K562 (cell line): ENCODE measurements around the gene ARHGAP29. TPM values are rescaled to one million over a fixed set of nuclear protein-coding genes. Genes with fewer than 3 reads are reported as not detected.

Experiments
- ATAC-seq: fragments of 200-7000 bp; cut with Tn5 transposase; 3 replicates; pipeline ENCODE4 v1.9.1; 2020; ENCODE audit warnings: moderate library complexity
- BruUV-seq: library from RNA; stranded (reverse); fragments of 400-500 nt; replicated peaks from 2 replicates; lab custom pipeline; 2021; lab: Mats Ljungman, UMichigan
- CTCF ChIA-PET: fragments of 300-600 bp; formaldehyde crosslinking; extraction: SDS; loops from one replicate; lab custom pipeline; 2021; ENCODE audit warnings: low intra/inter-chr PET ratio; lab: Yijun Ruan, JAX
- POLR2A ChIA-PET: fragments of 300-600, 350-650 bp; sonication (Branson Sonifier 250); formaldehyde crosslinking; extraction: SDS; loops from one replicate; lab custom pipeline; 2021; ENCODE audit warnings: antibody characterized with exemption, inconsistent platforms; lab: Yijun Ruan, JAX
- DNase-seq, 4 experiments: peaks; one replicate each; pipeline versions ENCODE4 v3.0.0 to v3.0.0-alpha.2; 2011 to 2018; ENCODE audit warnings: low spot score in 3 of 4, mixed read lengths in 3 of 4; ENCODE audit errors: extremely low read depth in 1 of 4
- FAIRE-seq: peaks from 2 replicates; lab custom pipeline; 2011; peaks lifted over from hg19 to GRCh38; lab: Jason Lieb, UNC
- H2AFZ ChIP-seq: 2 replicates; pipeline ENCODE4 v1.6.0; 2011; ENCODE audit warnings: low read depth, low read length, control low read depth, inconsistent platforms
- H3K27ac ChIP-seq: fragments of 200-600 bp; 3 replicates; pipeline ENCODE4 v1.8.0; 2011; ENCODE audit warnings: low read depth, mild to moderate bottlenecking, control low read depth, inconsistent platforms, low read length, moderate library complexity, mixed read lengths; ENCODE audit errors: extremely low read depth
- H3K27me3 ChIP-seq, 2 experiments: fragments of 300-600 bp in 1 of 2; 2 replicates in 1 of 2; 3 replicates in 1 of 2; pipeline versions ENCODE4 v1.6.0 to v1.8.0; 2011; ENCODE audit warnings: inconsistent platforms in 2 of 2, low read length in 2 of 2, mild to moderate bottlenecking in 1 of 2, mixed read lengths in 1 of 2, moderate library complexity in 1 of 2; ENCODE audit not compliant: control insufficient read depth in 2 of 2, insufficient read depth in 2 of 2
- H3K36me3 ChIP-seq: fragments of 300-600 bp; 3 replicates; pipeline ENCODE4 v1.8.0; 2011; ENCODE audit warnings: mild to moderate bottlenecking, low read length, inconsistent platforms; ENCODE audit not compliant: control insufficient read depth, insufficient read depth
- H3K4me1 ChIP-seq, 2 experiments: fragments of 200-600 bp in 1 of 2; replicated peaks in 1 of 2; 2 replicates in 1 of 2; 3 replicates in 1 of 2; pipeline versions ENCODE4 v1.5.1 to v1.8.0; 2011; ENCODE audit warnings: inconsistent platforms in 2 of 2, low read length in 2 of 2, mild to moderate bottlenecking in 1 of 2, mixed read lengths in 1 of 2, moderate library complexity in 1 of 2; ENCODE audit not compliant: control insufficient read depth in 2 of 2, insufficient read depth in 2 of 2
- H3K4me2 ChIP-seq: 2 replicates; pipeline ENCODE4 v1.6.1; 2011; ENCODE audit warnings: low read length, control low read depth, inconsistent platforms, mixed read lengths; ENCODE audit not compliant: insufficient read depth
- H3K4me3 ChIP-seq: fragments of 200-600 bp; sonication (generic), shearing (Covaris generic); 2 replicates; pipeline ENCODE4 v1.5.1; 2016; ENCODE audit warnings: control low read depth, inconsistent platforms
- H3K79me2 ChIP-seq: fragments of 200-600 bp; 3 replicates; pipeline ENCODE4 v1.8.0; 2011; ENCODE audit warnings: low read length, inconsistent platforms; ENCODE audit not compliant: control insufficient read depth, insufficient read depth
- H3K9ac ChIP-seq, 2 experiments: 2 replicates each; pipeline versions ENCODE4 v1.6.0 to v1.6.1; 2011; ENCODE audit warnings: low read depth in 2 of 2, low read length in 2 of 2, control low read depth in 1 of 2, inconsistent platforms in 1 of 2, mild to moderate bottlenecking in 1 of 2, mixed read lengths in 1 of 2; ENCODE audit not compliant: insufficient read depth in 1 of 2
- H3K9me1 ChIP-seq: one replicate; pipeline ENCODE4 v1.6.0; 2011; ENCODE audit warnings: inconsistent platforms, mild to moderate bottlenecking, low read length, moderate library complexity; ENCODE audit not compliant: control insufficient read depth, insufficient read depth
- H3K9me3 ChIP-seq: replicated peaks from 2 replicates; pipeline ENCODE4 v1.5.1; 2011; ENCODE audit warnings: low read depth, low read length, inconsistent platforms; ENCODE audit not compliant: control insufficient read depth, insufficient read depth
- H4K20me1 ChIP-seq: replicated peaks from 2 replicates; pipeline ENCODE4 v1.6.1; 2011; ENCODE audit warnings: low read length, inconsistent platforms, mixed read lengths; ENCODE audit not compliant: control insufficient read depth, insufficient read depth
- ARHGAP35 ChIP-seq: fragments of 450-650 bp; IDR thresholded peaks from 2 replicates; pipeline ENCODE4 v1.6.1; 2018; ENCODE audit not compliant: partially characterized antibody
- HDAC6 ChIP-seq: IDR thresholded peaks from 2 replicates; pipeline ENCODE4 v1.6.1; 2012; ENCODE audit warnings: low read depth, mild to moderate bottlenecking, control low read depth, inconsistent platforms, low read length, moderate library complexity
- HNRNPUL1 ChIP-seq: fragments of 200-400 bp; formaldehyde crosslinking; IDR thresholded peaks from 2 replicates; pipeline ENCODE4 v1.6.1; 2017; ENCODE audit warnings: low read length
- JUN ChIP-seq, 2 experiments: sonication (generic) in 1 of 2; formaldehyde crosslinking in 1 of 2; IDR thresholded peaks; 2 replicates each; pipeline versions ENCODE4 v1.6.1 to v1.8.0; 2012 to 2022; ENCODE audit warnings: borderline replicate concordance in 2 of 2, mild to moderate bottlenecking in 2 of 2, improper control_type of control experiment in 1 of 2, low read depth in 1 of 2, low read length in 1 of 2, missing genetic modification reagents in 1 of 2
- KLF16 ChIP-seq: IDR thresholded peaks from 2 replicates; pipeline ENCODE4 v1.6.1; 2016; ENCODE audit warnings: antibody characterized with exemption
- SRSF3 ChIP-seq: fragments of 200-400 bp; formaldehyde crosslinking; IDR thresholded peaks from 2 replicates; pipeline ENCODE4 v1.6.1; 2016; ENCODE audit warnings: mild to moderate bottlenecking, low read length, moderate library complexity; ENCODE audit not compliant: insufficient read depth
- TRIM24 ChIP-seq, 2 experiments: fragments of 450-650 bp; IDR thresholded peaks; 2 replicates each; pipeline ENCODE4 v1.6.1; 2016
- ZEB2 ChIP-seq: fragments of 450-650 bp; IDR thresholded peaks from 2 replicates; pipeline ENCODE4 v1.6.1; 2016
- ZKSCAN1 ChIP-seq: fragments of 150-350 bp; IDR thresholded peaks from 2 replicates; pipeline ENCODE4 v1.6.1; 2016; ENCODE audit warnings: low read depth, low read length
- ZNF239 ChIP-seq: fragments of 250-450 bp; sonication (Bioruptor Pico); IDR thresholded peaks from 2 replicates; pipeline ENCODE4 v1.4.0; 2020; ENCODE audit warnings: mild to moderate bottlenecking
- ZNF354B ChIP-seq: fragments of 250-450 bp; sonication (Bioruptor Pico); IDR thresholded peaks from 2 replicates; pipeline ENCODE4 v1.4.0; 2020
- ZNF408 ChIP-seq: fragments of 250-450 bp; sonication (Bioruptor Pico); IDR thresholded peaks from 2 replicates; pipeline ENCODE4 v1.4.0; 2020; ENCODE audit warnings: low read depth, mild to moderate bottlenecking, moderate library complexity
- ZNF445 ChIP-seq: fragments of 250-450 bp; sonication (Bioruptor Pico); IDR thresholded peaks from 2 replicates; pipeline ENCODE4 v1.4.0; 2020; ENCODE audit warnings: low read depth, mild to moderate bottlenecking, moderate library complexity
- WGBS: fragments of 100-300 bp; shearing (Covaris generic); methylation state at CpG from one replicate; pipeline ENCODE4 v1.1.6; 2016; ENCODE audit warnings: low coverage, mixed read lengths; ENCODE audit not compliant: insufficient coverage; ENCODE audit errors: missing lambda C conversion rate; 5-methylcytosine and 5-hydroxymethylcytosine counted together
- in situ Hi-C: fragments of 300-500 bp; cut with MboI; formaldehyde crosslinking; loops from 4 replicates; pipeline ENCODE4 v1.15.0; 2018; ENCODE audit warnings: inconsistent platforms, mixed read lengths
- intact Hi-C: fragments of 100-400 bp; cut with micrococcal nuclease; formaldehyde crosslinking; loops from 2 replicates; pipeline ENCODE4 v1.14.2; 2022
- polyA plus RNA-seq, 8 experiments: library from polyadenylated mRNA; depleted of rRNA in 4 of 8; stranded (reverse) in 5 of 8; unstranded in 3 of 8; fragments of >200 nt; fragmentation: Nextera tagmentation in 2 of 8; fragmentation: Illumina TruSeq in 1 of 8; extraction: Ambion mirVana in 2 of 8; extraction: Trizol in 1 of 8; gene quantifications; 2 replicates each; pipeline versions ENCODE4 v1.2.1 to v1.2.3, GENCODE V29; 2011 to 2014; ENCODE audit warnings: inconsistent platforms in 1 of 8, missing spikeins in 1 of 8
- total RNA-seq, 7 experiments: library from RNA; depleted of rRNA in 6 of 7; stranded (reverse); fragments of >200 nt in 6 of 7; fragmentation: Illumina TruSeq in 2 of 7; extraction: Trizol in 2 of 7; gene quantifications; 2 replicates each; pipeline versions ENCODE4 v1.2.1 to v1.2.3, GENCODE V29; 2011 to 2021; ENCODE audit warnings: low replicate concordance in 1 of 7
- TF ChIP-seq, protein P1 (sequence below): fragments of 450-650 bp; conservative IDR thresholded peaks from 2 replicates; pipeline ENCODE4 v1.6.1; 2016; ENCODE audit warnings: missing genetic modification characterization, low read depth, mild to moderate bottlenecking, control low read depth, missing compliant biosample characterization
- TF ChIP-seq, protein P2 (sequence below): fragments of 450-650 bp; formaldehyde crosslinking; conservative IDR thresholded peaks from 2 replicates; pipeline ENCODE4 v1.4.0; 2022; ENCODE audit warnings: mild to moderate bottlenecking, missing genetic modification characterization
- TF ChIP-seq, protein P3 (sequence below): fragments of 250-450 bp; sonication (Bioruptor Pico); IDR thresholded peaks from 2 replicates; pipeline ENCODE4 v1.8.0; 2022; ENCODE audit warnings: moderate library complexity, mild to moderate bottlenecking, inconsistent platforms

Gene ARHGAP29
- total and polyA plus RNA-seq, 9 of the 15 experiments (the other 6 are each of a cell fraction or from before 2014, with no cell fraction given) = under 0.01 to 0.13 (median 0.02) TPM; not detected in 5

DNA sequence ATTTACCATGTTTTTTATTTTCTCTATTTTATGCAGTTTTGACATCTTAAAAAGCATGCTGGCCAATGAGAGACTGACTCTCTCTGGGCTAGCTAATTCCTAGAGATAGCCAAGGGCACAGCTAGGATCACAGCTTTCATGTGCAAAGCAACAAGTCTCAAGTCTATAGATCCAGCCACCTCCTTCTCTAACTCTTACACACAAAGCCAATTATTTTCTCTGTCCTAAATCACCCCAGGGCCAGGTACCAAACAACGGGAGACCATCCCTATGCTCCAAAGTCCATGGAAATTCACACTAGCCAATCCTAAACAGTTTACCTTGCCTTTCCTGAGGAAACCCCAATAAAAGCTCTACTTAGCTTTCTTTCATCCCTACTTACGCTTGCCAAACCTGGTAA lies 38.0 kb downstream of the ARHGAP29 start:
- 4% methylated on average over 2 of the region's 2 CpGs for WGBS
- POLR2A ChIA-PET = interaction anchor here (0.6 kb wide), 1 partner anchor 15 kb away, joined by 3 read pairs; no protein-coding TSS in a partner anchor
- no TSS peak for BruUV-seq
- Histone ChIP-seq H3K79me2 (no peaks in the 10 kb centered on the region), H3K4me3 (no peak overlapping the region), H3K27ac (no peak overlapping the region), H2AFZ (no peak overlapping the region), H3K36me3 (no peaks in the 10 kb centered on the region), H3K9ac (no peak overlapping the region), H3K9me1 (no peaks in the 10 kb centered on the region), H4K20me1 (no peaks in the 10 kb centered on the region), H3K27me3 (no peaks in the 10 kb centered on the region), H3K9me3 (no peaks in the 10 kb centered on the region), H3K4me1 (no peaks in the 10 kb centered on the region), H3K4me2 (no peak overlapping the region)
- ATAC-seq (no peak), FAIRE-seq (no peak), DNase-seq (no peak)
- CTCF ChIA-PET = no interaction called here
- intact Hi-C loops = no loop called here
- in situ Hi-C loops = no loop called here
- TF ChIP-seq SRSF3 (no peak), HDAC6 (no peak), TRIM24 (IDR thresholded peaks at IDR 0.05) (no peak), ZNF408 (CRISPR knock-in tag) (no peak), ZNF239 (CRISPR knock-in tag) (no peak), ZKSCAN1 (no peak), ZNF445 (CRISPR knock-in tag) (no peak), HNRNPUL1 (no peak), ZEB2 (no peak), KLF16 (no peak), ARHGAP35 (no peak), ZNF354B (CRISPR knock-in tag) (no peak), JUN (IDR thresholded peaks at IDR 0.05; ENCODE audit: borderline replicate concordance, low read depth, low read length) (no peak), JUN (CRISPR knock-in tag; IDR thresholded peaks at IDR 0.05; ENCODE audit: borderline replicate concordance) (no peak)
- TF ChIP-seq, protein P1, sequence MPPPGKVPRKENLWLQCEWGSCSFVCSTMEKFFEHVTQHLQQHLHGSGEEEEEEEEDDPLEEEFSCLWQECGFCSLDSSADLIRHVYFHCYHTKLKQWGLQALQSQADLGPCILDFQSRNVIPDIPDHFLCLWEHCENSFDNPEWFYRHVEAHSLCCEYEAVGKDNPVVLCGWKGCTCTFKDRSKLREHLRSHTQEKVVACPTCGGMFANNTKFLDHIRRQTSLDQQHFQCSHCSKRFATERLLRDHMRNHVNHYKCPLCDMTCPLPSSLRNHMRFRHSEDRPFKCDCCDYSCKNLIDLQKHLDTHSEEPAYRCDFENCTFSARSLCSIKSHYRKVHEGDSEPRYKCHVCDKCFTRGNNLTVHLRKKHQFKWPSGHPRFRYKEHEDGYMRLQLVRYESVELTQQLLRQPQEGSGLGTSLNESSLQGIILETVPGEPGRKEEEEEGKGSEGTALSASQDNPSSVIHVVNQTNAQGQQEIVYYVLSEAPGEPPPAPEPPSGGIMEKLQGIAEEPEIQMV (tag) = no peak
- TF ChIP-seq, protein P2, sequence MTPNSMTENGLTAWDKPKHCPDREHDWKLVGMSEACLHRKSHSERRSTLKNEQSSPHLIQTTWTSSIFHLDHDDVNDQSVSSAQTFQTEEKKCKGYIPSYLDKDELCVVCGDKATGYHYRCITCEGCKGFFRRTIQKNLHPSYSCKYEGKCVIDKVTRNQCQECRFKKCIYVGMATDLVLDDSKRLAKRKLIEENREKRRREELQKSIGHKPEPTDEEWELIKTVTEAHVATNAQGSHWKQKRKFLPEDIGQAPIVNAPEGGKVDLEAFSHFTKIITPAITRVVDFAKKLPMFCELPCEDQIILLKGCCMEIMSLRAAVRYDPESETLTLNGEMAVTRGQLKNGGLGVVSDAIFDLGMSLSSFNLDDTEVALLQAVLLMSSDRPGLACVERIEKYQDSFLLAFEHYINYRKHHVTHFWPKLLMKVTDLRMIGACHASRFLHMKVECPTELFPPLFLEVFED = no peak
- TF ChIP-seq, protein P3, sequence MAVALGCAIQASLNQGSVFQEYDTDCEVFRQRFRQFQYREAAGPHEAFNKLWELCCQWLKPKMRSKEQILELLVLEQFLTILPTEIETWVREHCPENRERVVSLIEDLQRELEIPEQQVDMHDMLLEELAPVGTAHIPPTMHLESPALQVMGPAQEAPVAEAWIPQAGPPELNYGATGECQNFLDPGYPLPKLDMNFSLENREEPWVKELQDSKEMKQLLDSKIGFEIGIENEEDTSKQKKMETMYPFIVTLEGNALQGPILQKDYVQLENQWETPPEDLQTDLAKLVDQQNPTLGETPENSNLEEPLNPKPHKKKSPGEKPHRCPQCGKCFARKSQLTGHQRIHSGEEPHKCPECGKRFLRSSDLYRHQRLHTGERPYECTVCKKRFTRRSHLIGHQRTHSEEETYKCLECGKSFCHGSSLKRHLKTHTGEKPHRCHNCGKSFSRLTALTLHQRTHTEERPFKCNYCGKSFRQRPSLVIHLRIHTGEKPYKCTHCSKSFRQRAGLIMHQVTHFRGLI (CRISPR knock-in tag) = no peak
